Lung (tissue), 12 donors: ENCODE data around the gene LRRC27. TPM values are rescaled to one million over a fixed set of nuclear protein-coding genes. Genes with fewer than 3 reads are reported as not detected.

Source experiments
- ATAC-seq: fragments of 200-7000 bp; cut with Tn5 transposase; one replicate; pipeline ENCODE4 v1.9.1; 2020; ENCODE audit warnings: moderate number of reproducible peaks; ENCODE audit not compliant: insufficient read depth, low FRiP score
- DNase-seq, 3 donors: peaks; one replicate each; pipeline ENCODE4 v3.0.0-alpha.2; 2013 to 2017
- H3K27ac ChIP-seq, 2 donors: one replicate each; pipeline ENCODE4 v1.5.1; 2013; ENCODE audit warnings: mild to moderate bottlenecking in 2 of 2, moderate library complexity in 2 of 2, control low read depth in 1 of 2, inconsistent platforms in 1 of 2, low read depth in 1 of 2, low read length in 1 of 2
- H3K27me3 ChIP-seq, 3 donors: one replicate each; pipeline ENCODE4 v1.5.1; 2013; ENCODE audit warnings: low read length in 2 of 3; ENCODE audit not compliant: control insufficient read depth in 3 of 3, insufficient read depth in 3 of 3
- H3K36me3 ChIP-seq, 4 donors: one replicate each; pipeline ENCODE4 v1.5.1; 2013; ENCODE audit warnings: low read length in 4 of 4, mild to moderate bottlenecking in 1 of 4, moderate library complexity in 1 of 4; ENCODE audit not compliant: control insufficient read depth in 4 of 4, insufficient read depth in 4 of 4
- H3K4me1 ChIP-seq, 5 donors: one replicate each; pipeline ENCODE4 v1.5.1; 2013; ENCODE audit warnings: low read length in 5 of 5, mild to moderate bottlenecking in 2 of 5, moderate library complexity in 1 of 5; ENCODE audit not compliant: control insufficient read depth in 5 of 5, insufficient read depth in 5 of 5
- H3K4me3 ChIP-seq: one replicate; pipeline ENCODE4 v1.5.1; 2013; ENCODE audit warnings: mild to moderate bottlenecking, control low read depth, moderate library complexity
- H3K9ac ChIP-seq, 2 donors: one replicate each; pipeline ENCODE4 v1.5.1; 2013; ENCODE audit warnings: low read length in 2 of 2, control low read depth in 1 of 2; ENCODE audit not compliant: insufficient read depth in 1 of 2
- H3K9me3 ChIP-seq, 4 donors: one replicate each; pipeline ENCODE4 v1.5.1; 2013; ENCODE audit warnings: low read length in 3 of 4, mild to moderate bottlenecking in 1 of 4, moderate library complexity in 1 of 4; ENCODE audit not compliant: control insufficient read depth in 4 of 4, insufficient read depth in 3 of 4
- WGBS, 2 donors: extraction: QIAGEN DNeasy Blood & Tissue Kit; methylation state at CpG; one replicate each; pipeline ENCODE4 v1.1.7; 2013; 5-methylcytosine and 5-hydroxymethylcytosine counted together
- polyA plus RNA-seq, 2 donors: library from polyadenylated mRNA; stranded (reverse); fragments of 200-250 nt; gene quantifications; one replicate each; pipeline ENCODE4 v1.2.1, GENCODE V29; 2013
- total RNA-seq, 2 donors: library from RNA; depleted of rRNA in 1 of 2; stranded (reverse); fragments of >200 nt in 1 of 2; gene quantifications; one replicate each; pipeline ENCODE4 v1.2.1, GENCODE V29; 2014 to 2021
- TF ChIP-seq, protein P1 (sequence below): IDR thresholded peaks from 2 replicates; pipeline ENCODE4 v1.5.1; 2012; ENCODE audit warnings: mild to moderate bottlenecking; ENCODE audit errors: control extremely low read depth, extremely low read depth
- donor health status: control.
- donor health status: control.
- donor health status: Bipolar disorder and iron deficiency.
- donor health status: healthy.
- donor health status: DM: yes; HTN: yes; CAD: no.

LRRC27 gene
- total and polyA plus RNA-seq, 4 donors, result 5.8 to 25.5 (median 17.2) TPM

DNA sequence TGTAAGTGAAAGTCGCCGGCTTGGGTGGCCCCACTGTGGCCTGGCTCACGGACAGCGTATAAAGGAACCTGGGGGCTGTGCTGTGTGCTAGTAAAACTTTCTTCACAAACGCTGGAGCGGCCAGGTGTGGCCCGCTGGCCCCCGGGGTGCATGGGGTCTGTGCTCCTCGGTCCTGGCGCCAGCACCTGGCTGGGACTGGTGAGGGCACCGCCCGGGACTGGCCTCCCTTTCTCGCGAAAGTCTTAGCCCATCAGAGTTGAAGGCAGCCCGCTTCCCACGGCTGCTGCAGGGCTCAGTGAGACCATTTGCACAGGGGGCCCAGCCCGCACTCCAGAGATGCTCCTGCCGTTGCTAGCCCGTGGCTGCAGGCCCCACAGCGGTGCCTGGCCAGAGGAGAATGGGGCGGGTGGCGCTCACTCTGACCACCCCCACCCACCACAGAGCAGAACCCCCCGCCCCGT is 70.8 kb downstream of the LRRC27 start:
- DNase-seq (no peak), ATAC-seq (no peak)
- Histone ChIP-seq H3K27me3 (no peaks in the 10 kb centered on the region), H3K36me3 (peaks cover 0 to 27% (median 9%) of the 10 kb centered on the region in 4 donors), H3K9me3 (peaks cover 0 to 1% (median 0%) of the 10 kb centered on the region in 4 donors), H3K27ac (no peak overlapping the region), H3K4me3 (no peak overlapping the region), H3K9ac (no peak overlapping the region), H3K4me1 (peaks cover 5 to 49% (median 29%) of the 10 kb centered on the region in 5 donors)
- TF ChIP-seq, protein P1, sequence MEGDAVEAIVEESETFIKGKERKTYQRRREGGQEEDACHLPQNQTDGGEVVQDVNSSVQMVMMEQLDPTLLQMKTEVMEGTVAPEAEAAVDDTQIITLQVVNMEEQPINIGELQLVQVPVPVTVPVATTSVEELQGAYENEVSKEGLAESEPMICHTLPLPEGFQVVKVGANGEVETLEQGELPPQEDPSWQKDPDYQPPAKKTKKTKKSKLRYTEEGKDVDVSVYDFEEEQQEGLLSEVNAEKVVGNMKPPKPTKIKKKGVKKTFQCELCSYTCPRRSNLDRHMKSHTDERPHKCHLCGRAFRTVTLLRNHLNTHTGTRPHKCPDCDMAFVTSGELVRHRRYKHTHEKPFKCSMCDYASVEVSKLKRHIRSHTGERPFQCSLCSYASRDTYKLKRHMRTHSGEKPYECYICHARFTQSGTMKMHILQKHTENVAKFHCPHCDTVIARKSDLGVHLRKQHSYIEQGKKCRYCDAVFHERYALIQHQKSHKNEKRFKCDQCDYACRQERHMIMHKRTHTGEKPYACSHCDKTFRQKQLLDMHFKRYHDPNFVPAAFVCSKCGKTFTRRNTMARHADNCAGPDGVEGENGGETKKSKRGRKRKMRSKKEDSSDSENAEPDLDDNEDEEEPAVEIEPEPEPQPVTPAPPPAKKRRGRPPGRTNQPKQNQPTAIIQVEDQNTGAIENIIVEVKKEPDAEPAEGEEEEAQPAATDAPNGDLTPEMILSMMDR, result no peak
- WGBS, 2 donors, result 91 to 93% methylated on average over 24 of the region's 24 CpGs

GRCh38 chr10:132403511-132404168 is 71.6 kb downstream of the LRRC27 start:
- DNase-seq (peak in 1 of 3 donors; percentile 52), ATAC-seq (no peak)
- 85 to 86% methylated on average over 20 to 25 of the region's 25 CpGs for WGBS, 2 donors
- H3K9me3 ChIP-seq, result peaks cover 0 to 1% (median 0%) of the 10 kb centered on the region in 4 donors
- no peaks in the 10 kb centered on the region for H3K27me3 ChIP-seq
- TF ChIP-seq, protein P1, result no peak
- H3K9ac ChIP-seq, result no peak overlapping the region
- peaks cover 0 to 49% (median 30%) of the 10 kb centered on the region in 5 donors for H3K4me1 ChIP-seq
- peak overlapping the region in 1 of 2 donors; percentile 78 for H3K27ac ChIP-seq
- H3K36me3 ChIP-seq, result peaks cover 0 to 27% (median 9%) of the 10 kb centered on the region in 4 donors
- H3K4me3 ChIP-seq, result no peak overlapping the region

GRCh38 chr10:132404169-132404880 is 72.3 kb downstream of the LRRC27 start:
- Histone ChIP-seq H3K9ac (no peak overlapping the region), H3K4me3 (no peak overlapping the region), H3K36me3 (peaks cover 0 to 27% (median 9%) of the 10 kb centered on the region in 4 donors), H3K4me1 (peaks cover 0 to 50% (median 37%) of the 10 kb centered on the region in 5 donors), H3K27me3 (no peaks in the 10 kb centered on the region), H3K27ac (peak overlapping the region in 1 of 2 donors; percentile 78), H3K9me3 (peaks cover 0 to 1% (median 0%) of the 10 kb centered on the region in 4 donors)
- DNase-seq (no peak), ATAC-seq (no peak)
- TF ChIP-seq, protein P1, result no peak
- WGBS, 2 donors, result 86 to 94% methylated on average over 28 to 32 of the region's 32 CpGs
